ENCODE data around the gene SMARCA2.

The SMARCA2 gene

GRCh38 chr9:2150338-2150737 is 135.2 kb downstream of the SMARCA2 start:
- DNase-seq = no peak

- DNase-seq = no peak
Observed at GRCh38 chr9:2151171-2151570, 136.0 kb downstream of the SMARCA2 start.

GRCh38 chr9:2152966-2153629 is 138.0 kb downstream of the SMARCA2 start:
- no peak for DNase-seq

GRCh38 chr9:2153630-2154217 is 138.6 kb downstream of the SMARCA2 start:
- DNase-seq = no peak

GRCh38 chr9:2154731-2155130 is 139.6 kb downstream of the SMARCA2 start:
- no peak for DNase-seq

GRCh38 chr9:2155966-2156365 is 140.8 kb downstream of the SMARCA2 start:
- DNase-seq = no peak

GRCh38 chr9:2157277-2158110 is 142.3 kb downstream of the SMARCA2 start:
- DNase-seq = peak; percentile 46

GRCh38 chr9:2158111-2158610 is 143.0 kb downstream of the SMARCA2 start:
- no peak for DNase-seq

GRCh38 chr9:2158766-2159430 is 143.8 kb downstream of the SMARCA2 start:
- DNase-seq = no peak

- no peak for DNase-seq
Observed at GRCh38 chr9:2159521-2160454, 144.6 kb downstream of the SMARCA2 start.

- no peak for DNase-seq
Observed at GRCh38 chr9:2161661-2162060, 146.5 kb downstream of the SMARCA2 start.

GRCh38 chr9:2163231-2163885 is 148.2 kb downstream of the SMARCA2 start:
- DNase-seq = no peak

- no peak for DNase-seq
Observed at GRCh38 chr9:2164268-2164667, 149.1 kb downstream of the SMARCA2 start.

GRCh38 chr9:2166203-2166602 is 151.1 kb downstream of the SMARCA2 start:
- DNase-seq = no peak

GRCh38 chr9:2169035-2169434 is 153.9 kb downstream of the SMARCA2 start:
- no peak for DNase-seq

GRCh38 chr9:2170722-2171121 is 155.6 kb downstream of the SMARCA2 start:
- no peak for DNase-seq

- no peak for DNase-seq
Observed at GRCh38 chr9:2173170-2173569, 158.0 kb downstream of the SMARCA2 start.

GRCh38 chr9:2173861-2174260 is 158.7 kb downstream of the SMARCA2 start:
- no peak for DNase-seq

- DNase-seq = no peak
Observed at GRCh38 chr9:2174306-2174705, 159.2 kb downstream of the SMARCA2 start.

- no peak for DNase-seq
Observed at GRCh38 chr9:2174911-2175310, 159.8 kb downstream of the SMARCA2 start.

- no peak for DNase-seq
Observed at GRCh38 chr9:2177121-2177520, 162.0 kb downstream of the SMARCA2 start.

All from activated CD4-positive, CD25-positive, alpha-beta regulatory T cell treated with anti-CD3 and anti-CD28 coated beads, Interleukin-2, amount 50 U/mL, for 72 hours (primary cell).